HPDE6-E6E7 (cell line): ENCODE measurements around the gene BRIX1.

Source experiments
- DNase-seq: peaks from one replicate; pipeline ENCODE4 v3.0.0; 2011; ENCODE audit warnings: missing footprints; ENCODE audit errors: extremely low spot score

BRIX1 gene

GRCh38 chr5:34915139-34915855, at the start of gene BRIX1, which contains the start of gene RAD1:
BRIX1 (plus strand) TSS chr5:34915711; CDS start chr5:34915739, 28 bp downstream.
RAD1 (minus strand) TSS chr5:34915504; CDS start chr5:34914892, 612 bp downstream.
- peak; percentile 88 for DNase-seq

GRCh38 chr5:34866989-34867471, 48.5 kb upstream of the BRIX1 start:
- DNase-seq, result no peak

GRCh38 chr5:34867660-34868059, 47.9 kb upstream of the BRIX1 start:
- DNase-seq, result no peak

- DNase-seq, result no peak
These were observed 46.7 kb upstream of the BRIX1 start for GRCh38 chr5:34868791-34869190.

GRCh38 chr5:34869256-34869655, 46.3 kb upstream of the BRIX1 start:
- no peak for DNase-seq

- DNase-seq, result no peak
These were observed 45.1 kb upstream of the BRIX1 start for GRCh38 chr5:34870382-34870781.

- no peak for DNase-seq
These were observed 39.2 kb upstream of the BRIX1 start for GRCh38 chr5:34876275-34876674.

- no peak for DNase-seq
These were observed 34.3 kb upstream of the BRIX1 start for GRCh38 chr5:34881246-34881645.

GRCh38 chr5:34886392-34887119, 29.0 kb upstream of the BRIX1 start:
- DNase-seq, result no peak

- no peak for DNase-seq
These were observed 26.1 kb upstream of the BRIX1 start for GRCh38 chr5:34889394-34889793.

- no peak for DNase-seq
These were observed 23.5 kb upstream of the BRIX1 start for GRCh38 chr5:34891981-34892380.

- no peak for DNase-seq
These were observed 23.1 kb upstream of the BRIX1 start for GRCh38 chr5:34892414-34892813.

GRCh38 chr5:34894716-34895115, 20.8 kb upstream of the BRIX1 start:
- no peak for DNase-seq

GRCh38 chr5:34895641-34896419, 19.7 kb upstream of the BRIX1 start:
- no peak for DNase-seq

- DNase-seq, result no peak
These were observed 17.9 kb upstream of the BRIX1 start for GRCh38 chr5:34897646-34898045.

- DNase-seq, result peak; percentile 47
These were observed 17.1 kb upstream of the BRIX1 start for GRCh38 chr5:34898258-34898895.

GRCh38 chr5:34899066-34899465, 16.4 kb upstream of the BRIX1 start:
- peak; percentile 7 for DNase-seq

- no peak for DNase-seq
These were observed 14.9 kb upstream of the BRIX1 start for GRCh38 chr5:34900652-34901051.

GRCh38 chr5:34903260-34903659, 12.3 kb upstream of the BRIX1 start:
- no peak for DNase-seq

GRCh38 chr5:34905564-34905963, 9.9 kb upstream of the BRIX1 start:
- no peak for DNase-seq

- DNase-seq, result no peak
These were observed 2.4 kb upstream of the BRIX1 start for GRCh38 chr5:34913072-34913471.

- no peak for DNase-seq
These were observed 806 bp upstream of the BRIX1 start for GRCh38 chr5:34914671-34915138.
